OCI-LY1 (cell line): ENCODE results near the gene ZNHIT2.

ENCODE experiments used
- EZH2 ChIP-seq: fragments of 200-600 bp; sonication (generic), shearing (Covaris generic); IDR thresholded peaks from 2 replicates; pipeline ENCODE4 v1.8.0; 2017; ENCODE audit warnings: borderline replicate concordance, mixed run types, mild to moderate bottlenecking, antibody characterized with exemption, low read length, moderate library complexity, mixed read lengths
- TF ChIP-seq, protein P1 (sequence below): fragments of 200-600 bp; sonication (generic), shearing (Covaris generic); IDR thresholded peaks from 2 replicates; pipeline ENCODE4 v1.5.1; 2017; ENCODE audit warnings: mild to moderate bottlenecking, antibody characterized with exemption, low read length, moderate library complexity, mixed read lengths

DNA sequence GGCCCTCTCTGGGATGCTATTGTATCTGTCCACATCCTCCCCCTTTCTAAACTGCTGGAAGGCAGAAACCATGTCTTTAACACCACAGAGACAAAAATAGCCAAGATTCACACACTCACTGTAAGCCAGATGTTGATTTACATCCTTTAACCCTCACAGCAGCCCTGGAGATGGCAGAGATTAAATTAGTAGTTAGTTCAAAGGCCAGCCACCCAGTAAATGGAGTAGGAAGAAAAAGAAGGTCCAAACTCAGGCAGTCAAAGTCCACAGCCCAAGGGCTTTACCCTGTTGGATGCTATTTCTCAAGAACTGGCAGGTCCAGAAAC lies 2.1 kb upstream of the ZNHIT2 start:
- TF ChIP-seq, protein P1, sequence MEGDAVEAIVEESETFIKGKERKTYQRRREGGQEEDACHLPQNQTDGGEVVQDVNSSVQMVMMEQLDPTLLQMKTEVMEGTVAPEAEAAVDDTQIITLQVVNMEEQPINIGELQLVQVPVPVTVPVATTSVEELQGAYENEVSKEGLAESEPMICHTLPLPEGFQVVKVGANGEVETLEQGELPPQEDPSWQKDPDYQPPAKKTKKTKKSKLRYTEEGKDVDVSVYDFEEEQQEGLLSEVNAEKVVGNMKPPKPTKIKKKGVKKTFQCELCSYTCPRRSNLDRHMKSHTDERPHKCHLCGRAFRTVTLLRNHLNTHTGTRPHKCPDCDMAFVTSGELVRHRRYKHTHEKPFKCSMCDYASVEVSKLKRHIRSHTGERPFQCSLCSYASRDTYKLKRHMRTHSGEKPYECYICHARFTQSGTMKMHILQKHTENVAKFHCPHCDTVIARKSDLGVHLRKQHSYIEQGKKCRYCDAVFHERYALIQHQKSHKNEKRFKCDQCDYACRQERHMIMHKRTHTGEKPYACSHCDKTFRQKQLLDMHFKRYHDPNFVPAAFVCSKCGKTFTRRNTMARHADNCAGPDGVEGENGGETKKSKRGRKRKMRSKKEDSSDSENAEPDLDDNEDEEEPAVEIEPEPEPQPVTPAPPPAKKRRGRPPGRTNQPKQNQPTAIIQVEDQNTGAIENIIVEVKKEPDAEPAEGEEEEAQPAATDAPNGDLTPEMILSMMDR = no peak
- TF ChIP-seq EZH2 = no peak
